Stimulated activated naive CD4-positive, alpha-beta T cell (primary cell): ENCODE results near the gene CEBPZOS.

Source experiments
- DNase-seq, 6 experiments: peaks; one replicate each; lab custom pipeline; 2025; lab: John Stamatoyannopoulos, UW

The CEBPZOS gene

GRCh38 chr2:37196320-37197195 lies at the start of gene CEBPZOS:
TSS of gene CEBPZOS (plus strand) at chr2:37196496. CDS start at chr2:37199705, 3,209 bp downstream.
- peak; percentile 70 to 93 (median 87) for DNase-seq

GRCh38 chr2:37148325-37148724 lies 48.0 kb upstream of the CEBPZOS start:
- no peak for DNase-seq

GRCh38 chr2:37149626-37150322 lies 46.5 kb upstream of the CEBPZOS start:
- no peak for DNase-seq

- no peak for DNase-seq
Observed at GRCh38 chr2:37153224-37153623, 43.1 kb upstream of the CEBPZOS start.

- DNase-seq = no peak
Observed at GRCh38 chr2:37154785-37155184, 41.5 kb upstream of the CEBPZOS start.

GRCh38 chr2:37156071-37156856 lies 40.0 kb upstream of the CEBPZOS start:
- DNase-seq = peak in 5 of 6 experiments; percentile 13 to 70 (median 46)

- peak; percentile 65 to 81 (median 78) for DNase-seq
Observed at GRCh38 chr2:37156857-37157714, 39.2 kb upstream of the CEBPZOS start, which contains the start of gene EIF2AK2. TSS of gene EIF2AK2 (minus strand) at chr2:37156980. CDS start at chr2:37147806, 9,174 bp downstream.

- DNase-seq = no peak
Observed at GRCh38 chr2:37164757-37165156, 31.5 kb upstream of the CEBPZOS start.

GRCh38 chr2:37167636-37168180 lies 28.6 kb upstream of the CEBPZOS start:
- DNase-seq = no peak

GRCh38 chr2:37168217-37168981 lies 27.9 kb upstream of the CEBPZOS start:
- DNase-seq = peak in 2 of 6 experiments; percentile 32

- DNase-seq = no peak
Observed at GRCh38 chr2:37171624-37171950, 24.7 kb upstream of the CEBPZOS start.

GRCh38 chr2:37173741-37174140 lies 22.6 kb upstream of the CEBPZOS start:
- DNase-seq = no peak

GRCh38 chr2:37180006-37180639 lies 16.2 kb upstream of the CEBPZOS start:
- no peak for DNase-seq

- no peak for DNase-seq
Observed at GRCh38 chr2:37180640-37181039, 15.7 kb upstream of the CEBPZOS start.

GRCh38 chr2:37181726-37182684 lies 14.3 kb upstream of the CEBPZOS start:
- no peak for DNase-seq

- no peak for DNase-seq
Observed at GRCh38 chr2:37188570-37188969, 7.7 kb upstream of the CEBPZOS start, which contains the start of gene SULT6B1. TSS of gene SULT6B1 (minus strand) at chr2:37188670. CDS start at chr2:37188640, 30 bp downstream.

- no peak for DNase-seq
Observed at GRCh38 chr2:37189452-37190153, 6.7 kb upstream of the CEBPZOS start.

- DNase-seq = no peak
Observed at GRCh38 chr2:37190290-37190689, 6.0 kb upstream of the CEBPZOS start.
